ENCODE data around the gene PABPN1L. TPM values are rescaled to one million over a fixed set of nuclear protein-coding genes. Genes with fewer than 3 reads are reported as not detected.
A peak's percentile ranks its signal among the peaks of the same experiment; 100 is the strongest.

Gene PABPN1L
- total and polyA plus RNA-seq, 2 donors: 0.09 to 0.34 TPM

DNA sequence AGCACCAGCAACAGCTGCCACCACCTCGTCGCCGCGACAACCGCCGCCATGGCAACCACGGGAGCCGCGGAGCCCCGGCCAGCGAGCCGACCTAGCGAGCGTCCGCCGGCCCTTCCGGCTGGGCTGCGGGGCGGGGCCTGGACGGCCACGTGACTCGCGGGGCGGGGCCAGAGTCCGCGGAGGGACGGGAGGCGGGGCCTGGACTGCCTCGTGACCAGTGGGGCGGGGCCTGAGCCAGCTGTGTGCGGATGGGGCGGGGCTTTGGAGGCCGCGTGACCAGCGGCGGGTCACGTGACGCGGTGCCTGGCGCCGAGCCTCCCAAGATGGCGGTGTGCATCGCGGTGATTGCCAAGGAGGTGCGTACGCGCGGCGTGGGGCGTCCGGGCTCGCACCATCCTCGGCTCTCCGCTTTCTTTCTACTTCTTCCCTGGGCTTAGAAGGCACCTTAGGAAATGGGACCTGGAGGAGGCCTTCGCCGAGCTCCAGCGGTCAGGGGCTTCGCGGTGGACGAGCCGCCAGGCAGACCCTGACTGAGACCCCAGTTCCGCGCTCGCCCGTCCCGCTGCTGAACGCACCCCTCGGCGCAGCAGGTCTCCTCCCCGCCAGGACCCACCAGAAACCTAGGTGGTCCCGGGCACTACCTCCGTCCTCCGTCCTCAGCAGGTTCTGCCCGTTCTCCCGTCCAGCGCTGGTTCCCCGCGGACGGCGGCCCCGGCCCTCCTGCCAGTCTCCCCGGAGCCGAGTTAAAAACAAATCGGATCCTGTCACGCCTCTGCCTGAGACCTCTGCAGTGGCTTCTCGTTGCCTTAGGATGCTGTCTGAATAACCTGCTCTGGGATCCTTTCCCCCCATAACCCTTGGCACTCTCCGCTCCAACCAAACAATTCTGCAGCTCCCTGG lies 9.4 kb downstream of the PABPN1L start, which contains the start of the genes GALNS and TRAPPC2L:
Gene GALNS (minus strand): TSS at position 120 of the 900 bp plus-strand sequence. CDS start 70 bp downstream, at position 50.
Gene TRAPPC2L (plus strand): TSS at position 300 of the 900 bp plus-strand sequence. CDS start 24 bp downstream, at position 324.
- DNase-seq (ENCODE audit: low read depth in 6 of 9, low spot score in 9 of 9): peak; percentile 72 to 97 (median 92)
- WGBS: under 1% methylated on average over 87 of the region's 87 CpGs
- peak within 1 kb of the TSS; percentile 94 to 98 for H3K4me3 ChIP-seq (ENCODE audit: low read length in 2 of 2)
- no peaks in the 10 kb centered on the region for H3K27me3 ChIP-seq (ENCODE audit: control insufficient read depth in 2 of 2, insufficient read depth in 1 of 2, low read length in 1 of 2)
- H3K36me3 ChIP-seq (ENCODE audit: control insufficient read depth in 2 of 2, insufficient read depth in 2 of 2, low read length in 1 of 2): peaks cover 27 to 28% of the 10 kb centered on the region in 2 donors
- H3K9me3 ChIP-seq (ENCODE audit: control insufficient read depth in 2 of 2, insufficient read depth in 1 of 2, low read length in 1 of 2): peaks cover 0 to 3% of the 10 kb centered on the region in 2 donors
- H3K27ac ChIP-seq (ENCODE audit: low read depth in 1 of 2, low read length in 1 of 2): peak within 1 kb of the TSS in 1 of 2 donors; percentile 88
- H3K4me1 ChIP-seq (ENCODE audit: control insufficient read depth in 2 of 2, insufficient read depth in 2 of 2, low read length in 2 of 2): peaks cover 17 to 33% of the 10 kb centered on the region in 2 donors

DNA sequence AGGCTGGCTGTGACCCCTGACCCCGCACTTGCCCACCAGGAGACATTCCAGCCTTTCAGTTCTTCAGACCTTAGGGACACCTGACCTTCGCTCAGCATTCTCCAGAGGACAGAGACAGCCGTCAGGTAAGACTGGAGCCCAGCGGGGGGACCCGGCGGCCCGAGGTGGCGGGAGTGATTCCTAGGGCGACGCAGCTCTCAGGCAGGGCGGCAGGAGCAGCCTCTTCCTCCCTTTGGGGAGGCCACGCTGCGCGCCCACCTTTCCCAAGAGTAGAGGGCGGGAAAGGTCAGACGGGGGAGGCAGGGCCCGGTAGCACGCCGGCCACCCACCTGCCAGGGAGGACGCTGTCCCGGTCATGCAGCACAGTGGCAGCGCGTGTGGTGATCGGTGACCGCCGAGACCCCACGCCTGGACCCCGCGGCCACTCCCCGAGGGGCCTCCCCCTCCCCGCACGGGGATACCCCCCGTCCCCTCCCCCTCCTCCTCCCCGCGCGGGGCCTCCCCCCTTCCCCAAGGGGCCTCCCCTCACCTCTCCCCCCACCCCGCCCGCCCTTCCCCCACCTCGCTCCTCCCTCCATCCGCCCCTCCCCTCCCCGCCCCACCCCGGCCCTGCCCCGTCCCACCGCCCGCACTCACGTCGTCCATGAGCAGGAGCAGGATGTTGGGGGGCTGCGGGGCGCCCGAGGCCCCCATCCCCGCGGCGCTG lies 10.2 kb downstream of the PABPN1L start:
- Histone ChIP-seq H3K4me1 (ENCODE audit: control insufficient read depth in 2 of 2, insufficient read depth in 2 of 2, low read length in 2 of 2) (peaks cover 17 to 33% of the 10 kb centered on the region in 2 donors), H3K36me3 (ENCODE audit: control insufficient read depth in 2 of 2, insufficient read depth in 2 of 2, low read length in 1 of 2) (peaks cover 19 to 28% of the 10 kb centered on the region in 2 donors), H3K9me3 (ENCODE audit: control insufficient read depth in 2 of 2, insufficient read depth in 1 of 2, low read length in 1 of 2) (peaks cover 0 to 3% of the 10 kb centered on the region in 2 donors), H3K27ac (ENCODE audit: low read depth in 1 of 2, low read length in 1 of 2) (peak overlapping the region in 1 of 2 donors; percentile 88), H3K4me3 (ENCODE audit: low read length in 2 of 2) (peak overlapping the region; percentile 34 to 94), H3K27me3 (ENCODE audit: control insufficient read depth in 2 of 2, insufficient read depth in 1 of 2, low read length in 1 of 2) (no peaks in the 10 kb centered on the region)
- WGBS: 36% methylated on average over 46 of the region's 53 CpGs
- peak in 1 of 9 donors; percentile 13 for DNase-seq (ENCODE audit: low read depth in 6 of 9, low spot score in 9 of 9)

DNA sequence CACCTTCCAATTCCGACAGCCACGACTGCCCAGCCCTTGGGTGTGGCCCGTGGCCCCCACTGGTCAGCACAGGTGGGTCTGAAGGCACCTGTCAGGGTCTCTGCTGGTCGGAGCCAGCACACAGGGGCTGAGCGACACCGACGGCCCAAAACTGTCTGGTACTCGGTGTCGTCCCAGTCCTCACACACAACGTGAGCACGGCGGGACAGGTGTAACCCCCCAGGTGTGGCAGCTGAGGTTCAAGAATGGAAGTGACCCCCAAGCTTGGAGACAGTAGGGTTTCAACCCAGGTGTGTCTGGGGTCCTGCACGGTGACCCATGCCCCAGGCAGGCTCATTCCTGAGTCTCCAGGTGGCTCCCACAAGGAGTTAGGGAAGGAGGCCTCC lies 10.7 kb downstream of the PABPN1L start:
- H3K4me1 ChIP-seq (ENCODE audit: control insufficient read depth in 2 of 2, insufficient read depth in 2 of 2, low read length in 2 of 2): peaks cover 17 to 33% of the 10 kb centered on the region in 2 donors
- peaks cover 14 to 26% of the 10 kb centered on the region in 2 donors for H3K36me3 ChIP-seq (ENCODE audit: control insufficient read depth in 2 of 2, insufficient read depth in 2 of 2, low read length in 1 of 2)
- H3K27ac ChIP-seq (ENCODE audit: low read depth in 1 of 2, low read length in 1 of 2): peak overlapping the region in 1 of 2 donors; percentile 31
- H3K9me3 ChIP-seq (ENCODE audit: control insufficient read depth in 2 of 2, insufficient read depth in 1 of 2, low read length in 1 of 2): peaks cover 0 to 3% of the 10 kb centered on the region in 2 donors
- WGBS: 94% methylated on average over 13 of the region's 13 CpGs
- H3K27me3 ChIP-seq (ENCODE audit: control insufficient read depth in 2 of 2, insufficient read depth in 1 of 2, low read length in 1 of 2): no peaks in the 10 kb centered on the region
- peak overlapping the region; percentile 32 to 94 for H3K4me3 ChIP-seq (ENCODE audit: low read length in 2 of 2)
- no peak for DNase-seq (ENCODE audit: low read depth in 6 of 9, low spot score in 9 of 9)

DNA sequence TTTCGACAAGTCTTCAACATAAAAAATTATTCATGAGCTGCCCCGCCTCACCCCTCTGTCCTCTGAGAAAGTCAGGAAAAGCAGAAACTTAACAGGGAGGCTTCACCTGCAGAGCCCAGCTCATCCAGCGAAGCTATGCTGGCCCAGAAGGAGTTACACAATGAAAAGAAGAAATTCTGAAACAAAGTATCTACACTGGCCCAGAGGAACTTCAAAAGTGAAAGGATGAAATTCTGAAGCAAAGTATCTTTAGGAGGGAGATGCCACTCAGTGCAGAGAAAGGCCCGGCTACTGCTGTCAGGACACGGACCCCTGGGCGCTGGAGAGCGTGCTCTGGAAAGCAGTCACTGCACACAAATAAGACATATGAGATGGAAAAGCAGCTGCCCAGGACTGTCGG lies 11.3 kb downstream of the PABPN1L start:
- 86% methylated on average over 8 of the region's 8 CpGs for WGBS
- Histone ChIP-seq H3K36me3 (ENCODE audit: control insufficient read depth in 2 of 2, insufficient read depth in 2 of 2, low read length in 1 of 2) (peaks cover 10 to 22% of the 10 kb centered on the region in 2 donors), H3K27ac (ENCODE audit: low read depth in 1 of 2, low read length in 1 of 2) (no peak overlapping the region), H3K4me3 (ENCODE audit: low read length in 2 of 2) (no peak overlapping the region), H3K27me3 (ENCODE audit: control insufficient read depth in 2 of 2, insufficient read depth in 1 of 2, low read length in 1 of 2) (no peaks in the 10 kb centered on the region), H3K9me3 (ENCODE audit: control insufficient read depth in 2 of 2, insufficient read depth in 1 of 2, low read length in 1 of 2) (peaks cover 0 to 3% of the 10 kb centered on the region in 2 donors), H3K4me1 (ENCODE audit: control insufficient read depth in 2 of 2, insufficient read depth in 2 of 2, low read length in 2 of 2) (peaks cover 17 to 33% of the 10 kb centered on the region in 2 donors)
- DNase-seq (ENCODE audit: low read depth in 6 of 9, low spot score in 9 of 9): no peak

DNA sequence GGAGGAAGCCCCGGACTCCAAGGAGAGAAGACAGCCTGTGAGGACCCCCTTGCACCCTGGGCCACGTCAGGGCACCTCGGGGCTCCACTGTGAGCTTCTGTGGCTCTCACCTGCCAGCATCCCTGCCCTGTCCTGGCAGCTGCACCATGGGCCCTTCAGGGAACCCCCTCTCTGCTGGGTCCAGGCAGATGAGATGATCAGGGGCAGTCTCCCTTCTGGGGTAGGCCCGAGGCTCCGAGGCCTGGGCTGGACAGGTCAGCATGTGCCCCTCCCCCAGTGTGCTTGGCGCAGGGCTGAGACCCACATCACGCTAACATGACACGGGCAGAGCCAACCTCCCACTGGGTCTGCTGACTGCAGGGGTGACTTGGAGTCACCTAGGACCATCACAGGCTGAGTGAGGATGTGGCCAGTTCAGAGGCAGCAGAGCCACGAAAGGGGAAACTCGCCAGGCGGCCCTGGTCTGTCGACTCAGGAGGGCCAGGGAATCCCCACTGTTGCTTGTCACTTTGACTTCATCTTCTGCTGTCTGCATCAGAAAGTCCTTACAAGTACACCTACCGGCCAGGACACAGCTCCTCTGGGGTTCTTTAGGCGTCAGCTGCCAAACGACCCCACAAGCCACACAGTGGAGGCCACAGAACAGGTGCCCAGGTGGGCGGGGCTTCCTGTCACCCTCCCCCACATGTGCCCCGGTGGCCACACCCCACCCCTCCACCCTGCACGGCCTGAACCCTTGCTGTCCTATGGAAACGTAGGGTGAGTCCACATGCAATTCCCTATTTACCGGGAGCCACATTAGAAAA lies 12.0 kb downstream of the PABPN1L start:
- no peaks in the 10 kb centered on the region for H3K27me3 ChIP-seq (ENCODE audit: control insufficient read depth in 2 of 2, insufficient read depth in 1 of 2, low read length in 1 of 2)
- H3K27ac ChIP-seq (ENCODE audit: low read depth in 1 of 2, low read length in 1 of 2): no peak overlapping the region
- H3K4me1 ChIP-seq (ENCODE audit: control insufficient read depth in 2 of 2, insufficient read depth in 2 of 2, low read length in 2 of 2): peaks cover 17 to 33% of the 10 kb centered on the region in 2 donors
- 48% methylated on average over 20 of the region's 20 CpGs for WGBS
- DNase-seq (ENCODE audit: low read depth in 6 of 9, low spot score in 9 of 9): peak in 2 of 9 donors; percentile 29 to 54
- no peak overlapping the region for H3K4me3 ChIP-seq (ENCODE audit: low read length in 2 of 2)
- peaks cover 9 to 19% of the 10 kb centered on the region in 2 donors for H3K36me3 ChIP-seq (ENCODE audit: control insufficient read depth in 2 of 2, insufficient read depth in 2 of 2, low read length in 1 of 2)
- peaks cover 0 to 3% of the 10 kb centered on the region in 2 donors for H3K9me3 ChIP-seq (ENCODE audit: control insufficient read depth in 2 of 2, insufficient read depth in 1 of 2, low read length in 1 of 2)

DNA sequence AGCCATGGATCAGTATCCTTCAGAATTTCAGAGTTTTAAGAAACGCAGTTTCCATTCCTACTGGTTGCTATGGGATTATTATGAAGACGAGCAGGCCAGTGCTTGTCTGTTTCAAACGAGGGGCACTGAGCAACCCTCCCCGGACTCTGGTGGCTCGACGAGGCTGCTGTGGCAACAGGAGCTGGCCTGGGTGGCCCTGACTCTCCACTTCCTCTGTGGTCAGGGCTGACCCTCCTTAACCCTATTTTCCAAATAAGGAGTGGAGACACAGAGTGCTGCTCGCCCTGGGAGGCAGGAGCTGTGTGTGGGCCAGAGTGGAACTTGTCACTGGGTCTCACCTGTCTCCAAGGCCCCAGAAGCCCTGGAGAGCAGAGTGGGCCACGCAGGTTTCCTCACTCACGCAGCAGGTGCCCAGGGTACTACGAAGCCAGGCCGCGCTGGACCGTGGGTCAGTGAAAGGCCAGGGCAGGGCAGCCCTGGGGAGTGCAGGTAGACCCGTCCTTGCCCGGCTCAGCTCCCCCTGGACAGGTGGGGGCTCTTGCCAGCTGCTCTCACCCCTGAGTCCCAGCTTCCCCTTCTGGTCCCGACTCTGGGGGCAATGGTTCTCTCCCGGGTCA lies 13.0 kb downstream of the PABPN1L start:
- 95% methylated on average over 17 of the region's 17 CpGs for WGBS
- peaks cover 7 to 9% of the 10 kb centered on the region in 2 donors for H3K36me3 ChIP-seq (ENCODE audit: control insufficient read depth in 2 of 2, insufficient read depth in 2 of 2, low read length in 1 of 2)

DNA sequence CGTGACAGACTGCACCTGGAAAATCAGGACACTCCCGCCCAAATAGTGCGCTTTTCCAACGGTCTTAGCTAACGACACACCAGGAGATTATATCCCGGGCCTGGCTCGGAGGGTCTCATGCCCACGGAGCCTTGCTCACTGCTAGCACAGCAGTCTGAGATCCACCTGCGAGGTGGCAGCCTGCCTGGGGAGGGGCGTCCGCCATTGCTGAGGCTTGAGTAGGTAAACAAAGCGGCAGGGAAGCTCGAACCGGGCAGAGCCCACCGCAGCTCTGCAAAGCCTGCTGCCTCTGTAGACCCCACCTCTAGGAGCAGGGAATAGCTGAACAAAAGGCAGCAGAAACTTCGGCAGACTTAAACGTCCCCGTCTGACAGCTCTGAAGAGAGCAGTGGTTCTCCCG lies 14.8 kb downstream of the PABPN1L start:
- Histone ChIP-seq H3K27ac (ENCODE audit: low read depth in 1 of 2, low read length in 1 of 2) (no peak overlapping the region), H3K36me3 (ENCODE audit: control insufficient read depth in 2 of 2, insufficient read depth in 2 of 2, low read length in 1 of 2) (peaks cover 7 to 9% of the 10 kb centered on the region in 2 donors), H3K27me3 (ENCODE audit: control insufficient read depth in 2 of 2, insufficient read depth in 1 of 2, low read length in 1 of 2) (no peaks in the 10 kb centered on the region), H3K4me3 (ENCODE audit: low read length in 2 of 2) (no peak overlapping the region), H3K4me1 (ENCODE audit: control insufficient read depth in 2 of 2, insufficient read depth in 2 of 2, low read length in 2 of 2) (peaks cover 8 to 21% of the 10 kb centered on the region in 2 donors), H3K9me3 (ENCODE audit: control insufficient read depth in 2 of 2, insufficient read depth in 1 of 2, low read length in 1 of 2) (peaks cover 0 to 3% of the 10 kb centered on the region in 2 donors)
- no peak for DNase-seq (ENCODE audit: low read depth in 6 of 9, low spot score in 9 of 9)
- WGBS: 95% methylated on average over 19 of the region's 19 CpGs

More for the DNA sequence above, 13.0 kb downstream of the PABPN1L start:
- Histone ChIP-seq H3K4me3 (ENCODE audit: low read length in 2 of 2) (no peak overlapping the region), H3K27me3 (ENCODE audit: control insufficient read depth in 2 of 2, insufficient read depth in 1 of 2, low read length in 1 of 2) (no peaks in the 10 kb centered on the region), H3K4me1 (ENCODE audit: control insufficient read depth in 2 of 2, insufficient read depth in 2 of 2, low read length in 2 of 2) (peaks cover 15 to 32% of the 10 kb centered on the region in 2 donors), H3K9me3 (ENCODE audit: control insufficient read depth in 2 of 2, insufficient read depth in 1 of 2, low read length in 1 of 2) (peaks cover 0 to 3% of the 10 kb centered on the region in 2 donors), H3K27ac (ENCODE audit: low read depth in 1 of 2, low read length in 1 of 2) (no peak overlapping the region)
- DNase-seq (ENCODE audit: low read depth in 6 of 9, low spot score in 9 of 9): no peak

DNA sequence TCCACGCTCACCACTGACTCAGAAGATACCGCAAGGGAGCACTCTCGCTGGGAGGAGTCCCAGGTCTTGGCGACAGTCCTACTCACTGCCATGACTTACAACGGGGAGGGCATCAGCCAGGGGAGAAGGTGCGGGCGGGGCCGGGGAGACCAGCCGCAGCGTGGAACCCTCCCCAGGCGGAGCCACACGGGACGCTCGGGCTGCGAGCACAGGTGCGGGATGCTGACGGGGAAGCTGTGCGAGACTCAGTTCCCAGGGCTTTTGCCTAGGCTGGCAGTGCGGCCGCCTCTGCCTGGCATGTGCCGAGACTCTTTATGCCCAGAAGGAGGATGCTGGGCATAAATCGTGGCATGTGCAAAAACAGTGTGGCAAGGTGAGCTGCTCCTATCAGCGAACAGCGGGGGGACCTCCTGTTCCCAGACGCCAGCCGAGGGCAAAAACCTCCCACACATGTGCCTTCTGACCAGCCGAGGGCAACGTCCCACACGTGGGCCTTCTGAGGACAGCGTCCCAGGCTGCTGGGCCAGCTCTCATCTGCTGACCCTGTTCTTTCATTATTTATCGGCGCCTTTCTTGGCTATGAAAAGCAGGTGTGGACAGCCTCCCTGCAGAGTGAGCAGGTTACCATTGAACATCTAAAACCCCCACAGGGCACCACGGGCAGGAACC lies 15.8 kb downstream of the PABPN1L start:
- WGBS: 94% methylated on average over 33 of the region's 33 CpGs

More for the DNA sequence above, 15.8 kb downstream of the PABPN1L start:
- no peak for DNase-seq (ENCODE audit: low read depth in 6 of 9, low spot score in 9 of 9)
- Histone ChIP-seq H3K27ac (ENCODE audit: low read depth in 1 of 2, low read length in 1 of 2) (no peak overlapping the region), H3K36me3 (ENCODE audit: control insufficient read depth in 2 of 2, insufficient read depth in 2 of 2, low read length in 1 of 2) (peaks cover 7 to 9% of the 10 kb centered on the region in 2 donors), H3K4me3 (ENCODE audit: low read length in 2 of 2) (no peak overlapping the region), H3K9me3 (ENCODE audit: control insufficient read depth in 2 of 2, insufficient read depth in 1 of 2, low read length in 1 of 2) (peaks cover 0 to 3% of the 10 kb centered on the region in 2 donors), H3K27me3 (ENCODE audit: control insufficient read depth in 2 of 2, insufficient read depth in 1 of 2, low read length in 1 of 2) (no peaks in the 10 kb centered on the region), H3K4me1 (ENCODE audit: control insufficient read depth in 2 of 2, insufficient read depth in 2 of 2, low read length in 2 of 2) (peaks cover 3 to 14% of the 10 kb centered on the region in 2 donors)
